HG03280 (cell line): ENCODE data around the gene MRPS17.
A peak's percentile ranks its signal among the peaks of the same experiment; 100 is the strongest.
"Not testable (repeated sequence)": the region's sequence is repeated elsewhere in the genome, so short reads cannot be mapped to it uniquely, and the experiment has no call there.

ENCODE experiments used
- ATAC-seq: cut with Tn5 transposase; IDR thresholded peaks from one replicate; pipeline ENCODE4 v1.9.1; 2021; ENCODE audit warnings: mild to moderate bottlenecking, moderate library complexity; ENCODE audit not compliant: unreplicated experiment

MRPS17 gene

GRCh38 chr7:55951637-55952351, at the start of gene MRPS17:
MRPS17 (plus strand) TSS chr7:55951877; CDS start chr7:55953196, 1,319 bp downstream.
- peak; percentile 100 for ATAC-seq

- ATAC-seq: peak; percentile 97
Observed at GRCh38 chr7:55903985-55904759, 47.5 kb upstream of the MRPS17 start.

- ATAC-seq: no peak
Observed at GRCh38 chr7:55912748-55913158, 38.9 kb upstream of the MRPS17 start.

DNA sequence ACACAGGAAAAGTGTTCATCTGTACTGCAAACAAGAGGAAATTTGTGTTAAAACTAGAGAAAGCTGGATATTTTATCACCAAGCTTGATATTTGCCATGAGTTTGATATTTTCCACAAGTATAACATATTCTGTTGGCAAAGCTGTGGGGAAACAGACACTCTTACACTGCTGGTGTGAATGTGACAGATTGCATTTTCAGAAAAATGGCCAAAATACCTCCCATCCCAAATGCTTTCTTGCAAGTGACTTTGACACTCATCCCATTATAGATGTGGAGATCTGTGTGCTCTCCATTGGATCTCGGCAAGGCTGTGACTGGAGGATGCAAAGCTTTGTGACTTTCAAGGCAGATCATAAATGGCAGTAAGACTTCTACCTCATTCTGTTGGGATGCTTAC, 33.9 kb upstream of the MRPS17 start:
- ATAC-seq: no peak

DNA sequence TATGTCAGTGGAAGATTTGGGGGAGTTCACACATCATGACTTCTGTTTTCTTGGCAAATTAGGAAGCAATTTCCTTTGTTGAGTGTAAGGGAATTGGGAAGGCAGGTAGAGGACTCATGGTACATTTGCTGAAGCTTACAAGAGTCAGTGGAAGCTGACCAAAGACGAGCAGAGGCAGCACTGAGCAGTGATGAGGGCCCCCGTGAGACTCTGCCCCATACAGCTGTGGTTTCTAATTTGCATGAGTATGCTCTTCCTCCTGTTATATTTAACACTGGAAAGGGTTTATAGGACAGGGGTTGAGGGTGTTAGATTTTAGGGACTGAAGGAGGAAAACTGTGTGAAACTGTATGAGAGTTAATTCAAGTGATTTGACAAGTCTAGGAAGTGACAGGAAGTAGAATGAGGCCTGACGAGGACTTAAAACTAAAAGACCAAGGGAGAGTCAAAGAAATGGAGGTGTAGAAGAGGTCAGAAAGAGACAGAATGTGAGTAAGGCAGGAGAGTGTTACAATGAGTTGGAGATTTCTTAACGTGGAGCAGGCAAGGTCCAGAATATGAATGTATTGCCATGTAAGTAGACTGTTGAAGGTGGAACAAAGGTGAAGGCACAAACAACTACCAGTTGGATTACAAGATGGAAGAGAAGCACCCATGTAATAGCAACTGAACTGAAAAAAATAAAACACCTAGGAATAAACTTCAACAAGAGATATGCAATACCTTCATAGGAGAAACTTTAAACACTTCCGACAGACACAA, 23.5 kb upstream of the MRPS17 start:
- no peak for ATAC-seq

GRCh38 chr7:55931421-55932151, 20.1 kb upstream of the MRPS17 start:
- no peak for ATAC-seq

DNA sequence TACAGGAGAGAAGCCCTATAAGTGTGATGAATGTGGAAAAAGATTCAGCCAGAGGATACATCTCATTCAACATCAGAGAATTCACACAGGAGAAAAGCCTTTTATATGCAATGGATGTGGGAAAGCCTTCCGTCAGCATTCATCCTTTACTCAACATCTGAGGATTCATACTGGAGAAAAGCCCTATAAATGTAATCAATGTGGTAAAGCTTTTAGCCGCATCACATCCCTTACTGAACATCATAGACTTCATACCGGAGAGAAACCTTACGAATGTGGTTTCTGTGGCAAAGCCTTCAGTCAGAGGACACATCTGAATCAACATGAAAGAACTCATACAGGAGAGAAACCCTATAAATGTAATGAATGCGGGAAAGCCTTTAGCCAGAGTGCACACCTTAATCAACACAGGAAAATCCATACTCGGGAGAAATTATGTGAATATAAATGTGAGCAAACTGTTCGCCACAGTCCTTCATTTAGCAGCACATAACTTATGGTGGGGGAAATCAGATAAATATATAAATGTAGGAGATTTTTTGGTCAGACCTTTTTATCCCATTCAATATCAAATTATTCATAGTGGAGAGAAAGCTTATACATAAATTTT, 12.1 kb upstream of the MRPS17 start:
- ATAC-seq: no peak

GRCh38 chr7:55946545-55946944, 5.1 kb upstream of the MRPS17 start:
- ATAC-seq: no peak

DNA sequence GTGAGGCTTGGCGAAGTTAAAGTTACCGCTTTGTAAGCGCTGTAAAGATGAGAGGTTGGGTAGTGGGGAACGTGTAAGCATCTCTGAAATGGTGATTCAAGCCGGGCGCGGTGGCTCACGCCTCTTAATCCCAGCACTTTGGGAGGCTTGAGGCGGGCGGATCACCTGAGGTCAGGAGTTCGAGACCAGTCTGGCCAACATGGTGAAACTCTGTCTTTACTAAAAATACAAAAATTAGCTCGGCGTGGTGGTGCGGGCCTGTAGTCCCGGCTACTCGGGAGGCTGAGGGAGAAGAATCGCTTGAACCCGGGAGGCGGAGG, 635 bp downstream of the MRPS17 start:
- ATAC-seq: not testable (repeated sequence)

DNA sequence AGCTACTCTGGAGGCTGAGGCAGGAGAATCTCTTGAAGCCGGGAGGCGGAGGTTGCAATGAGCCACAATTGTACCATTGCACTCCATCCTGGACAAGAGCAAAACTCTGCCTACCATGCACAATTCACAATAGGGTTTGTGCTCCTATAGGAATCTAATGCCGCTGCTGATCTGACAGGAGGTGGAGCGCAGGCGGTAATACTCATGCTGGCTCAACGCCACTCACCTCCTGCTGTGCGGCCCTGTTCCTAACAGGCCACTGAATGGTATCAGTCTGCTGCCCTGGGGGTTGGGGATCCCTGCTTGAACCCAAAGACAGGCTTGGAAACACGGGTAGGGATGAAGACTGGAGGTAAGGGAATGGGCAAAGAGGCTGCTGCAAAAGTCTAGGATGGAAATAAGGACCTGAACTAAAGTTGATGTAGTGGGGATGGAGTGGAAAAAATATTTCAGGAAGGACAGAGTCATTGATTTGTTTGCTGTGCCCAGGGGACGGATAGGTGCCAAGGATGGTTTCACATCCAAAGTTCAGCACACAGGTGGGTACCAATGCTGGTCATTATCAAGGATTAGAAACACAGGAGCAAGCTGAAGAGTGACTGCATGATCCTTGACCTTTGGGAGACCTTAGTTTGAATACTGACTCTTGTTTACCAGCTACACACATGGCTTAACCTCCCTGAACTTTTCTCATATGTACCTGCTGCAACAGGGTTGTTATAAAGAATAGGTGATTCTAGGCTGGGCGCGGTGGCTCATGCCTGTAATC, 2.2 kb downstream of the MRPS17 start:
- ATAC-seq: no peak

DNA sequence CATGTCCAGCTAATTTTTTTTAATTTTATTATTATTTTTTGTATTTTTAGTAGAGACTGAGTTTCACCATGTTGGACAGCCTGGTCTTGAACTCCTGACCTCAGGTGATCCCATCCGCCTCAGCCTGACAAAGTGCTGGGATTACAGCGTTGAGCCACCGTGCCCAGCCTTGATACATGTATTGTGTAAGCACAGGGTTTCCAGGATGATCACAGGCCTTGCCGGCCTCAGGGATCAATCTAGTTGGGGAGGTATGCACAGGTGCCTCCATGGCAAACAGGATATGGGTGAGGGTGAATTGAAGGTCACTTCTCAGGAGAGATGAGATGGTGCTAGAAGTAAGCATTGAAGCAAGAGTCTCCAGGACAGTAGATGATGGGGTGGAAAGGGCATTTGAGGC, 5.5 kb downstream of the MRPS17 start:
- ATAC-seq: no peak

DNA sequence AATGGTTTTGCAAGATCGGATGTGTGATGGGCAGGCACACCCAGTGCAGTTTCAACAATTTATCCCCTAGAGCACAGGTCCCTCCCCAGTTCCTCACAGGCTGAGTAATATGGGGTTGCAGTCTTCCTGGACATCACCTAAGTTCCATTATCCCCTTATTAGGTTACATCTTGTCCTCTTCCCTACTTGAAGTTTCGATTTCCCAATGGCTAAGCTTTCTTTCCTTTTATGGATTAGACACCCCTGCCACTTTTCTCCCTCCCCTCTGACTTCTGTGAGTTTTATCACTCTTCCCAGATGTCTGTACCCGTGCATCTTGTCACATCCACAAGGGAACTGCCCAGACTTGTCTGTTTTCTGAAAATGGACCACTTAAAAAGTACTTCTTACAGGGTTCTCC, 10.3 kb downstream of the MRPS17 start:
- ATAC-seq: no peak

DNA sequence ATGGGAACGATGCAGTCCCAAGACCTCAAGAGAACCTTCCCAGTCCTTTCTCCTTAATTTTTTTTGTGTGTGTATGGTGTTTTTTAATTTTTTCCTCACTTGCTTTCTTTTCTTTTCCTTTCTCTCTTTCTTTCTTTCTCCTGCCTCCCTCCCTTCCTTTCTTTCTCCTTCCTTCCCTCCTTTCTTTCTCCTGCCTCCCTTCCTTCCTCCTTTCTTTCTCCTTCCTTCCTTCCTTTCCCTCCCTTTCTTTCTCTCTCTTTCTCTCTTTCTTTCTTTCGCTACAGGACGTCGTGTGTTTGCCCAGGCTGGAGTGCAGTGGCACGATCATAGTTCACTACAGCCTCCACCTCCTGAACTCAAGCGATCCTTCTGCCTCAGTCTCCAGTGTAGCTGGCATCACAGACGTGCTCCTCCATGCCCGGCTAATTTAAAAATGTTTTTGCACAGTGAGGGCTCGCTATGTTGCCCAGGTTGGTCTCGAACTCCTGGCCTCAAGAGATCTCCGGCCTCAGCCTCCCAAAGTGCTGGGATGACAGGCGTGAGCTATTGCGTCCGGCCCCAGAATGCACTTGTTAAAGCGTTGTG, 12.0 kb downstream of the MRPS17 start:
- ATAC-seq: no peak

- ATAC-seq: peak; percentile 80
Observed at GRCh38 chr7:55964261-55965099, 12.8 kb downstream of the MRPS17 start, which contains the start of gene NIPSNAP2. NIPSNAP2 (plus strand) TSS chr7:55964585; CDS start chr7:55964610, 25 bp downstream.

- ATAC-seq: no peak
Observed at GRCh38 chr7:55965100-55965470, 13.4 kb downstream of the MRPS17 start.

DNA sequence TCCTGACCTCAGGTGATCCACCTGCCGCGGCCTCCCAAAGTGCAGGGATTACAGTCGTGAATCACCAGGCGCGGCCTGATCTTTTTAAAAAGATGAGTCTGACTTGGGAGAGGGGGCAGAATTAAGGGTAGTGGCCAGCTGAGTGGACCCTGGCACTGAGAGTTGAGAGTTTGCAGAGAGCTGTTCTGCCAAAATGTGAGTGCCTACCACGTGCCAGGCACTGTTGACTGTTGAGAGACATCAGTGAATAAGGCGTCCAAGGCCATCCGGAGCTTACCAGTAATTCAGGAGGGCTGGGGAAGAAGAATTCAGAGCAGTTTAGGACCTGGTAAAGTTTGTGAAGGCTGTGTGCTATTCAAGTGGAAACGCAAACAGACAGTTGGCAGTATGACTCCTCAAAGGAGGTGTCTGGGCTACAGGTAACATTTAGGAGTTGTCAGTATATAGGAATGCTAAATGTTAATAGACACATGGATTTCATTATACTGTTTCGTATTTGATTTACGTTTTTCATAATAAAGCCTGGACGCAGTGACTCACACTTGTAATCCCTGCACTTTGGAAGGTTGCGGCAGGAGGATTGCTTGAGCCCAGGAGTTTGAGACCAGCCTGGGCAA, 14.2 kb downstream of the MRPS17 start:
- no peak for ATAC-seq

GRCh38 chr7:55966851-55967250, 15.2 kb downstream of the MRPS17 start:
- no peak for ATAC-seq

DNA sequence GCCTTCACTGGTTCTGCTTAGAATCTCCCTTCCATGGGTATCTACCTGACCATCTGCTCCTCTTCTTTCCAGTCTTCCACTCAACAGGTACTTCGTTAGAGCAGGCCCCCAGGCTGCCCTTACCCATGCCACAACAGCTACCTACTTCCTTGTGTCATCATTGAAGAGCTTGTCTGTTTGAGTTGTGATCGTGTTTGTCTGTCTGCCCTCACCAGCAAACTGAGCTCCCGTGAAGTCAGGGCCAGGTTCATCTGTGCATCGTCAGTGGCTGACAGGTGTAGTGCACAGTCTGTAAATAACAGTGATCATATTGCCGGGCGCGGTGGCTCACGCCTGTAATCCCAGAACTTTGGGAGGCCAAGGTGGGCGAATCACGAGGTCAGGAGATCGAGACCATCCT, 17.7 kb downstream of the MRPS17 start:
- no peak for ATAC-seq
